ENCODE measurements around the gene RASA1. TPM values are rescaled to one million over a fixed set of nuclear protein-coding genes. Genes with fewer than 3 reads are reported as not detected.
A peak's percentile ranks its signal among the peaks of the same experiment; 100 is the strongest.
"Not testable (repeated sequence)": the region's sequence is repeated elsewhere in the genome, so short reads cannot be mapped to it uniquely, and the experiment has no call there.

RASA1 gene
- total RNA-seq, 1 donor, result 43.8 TPM

DNA sequence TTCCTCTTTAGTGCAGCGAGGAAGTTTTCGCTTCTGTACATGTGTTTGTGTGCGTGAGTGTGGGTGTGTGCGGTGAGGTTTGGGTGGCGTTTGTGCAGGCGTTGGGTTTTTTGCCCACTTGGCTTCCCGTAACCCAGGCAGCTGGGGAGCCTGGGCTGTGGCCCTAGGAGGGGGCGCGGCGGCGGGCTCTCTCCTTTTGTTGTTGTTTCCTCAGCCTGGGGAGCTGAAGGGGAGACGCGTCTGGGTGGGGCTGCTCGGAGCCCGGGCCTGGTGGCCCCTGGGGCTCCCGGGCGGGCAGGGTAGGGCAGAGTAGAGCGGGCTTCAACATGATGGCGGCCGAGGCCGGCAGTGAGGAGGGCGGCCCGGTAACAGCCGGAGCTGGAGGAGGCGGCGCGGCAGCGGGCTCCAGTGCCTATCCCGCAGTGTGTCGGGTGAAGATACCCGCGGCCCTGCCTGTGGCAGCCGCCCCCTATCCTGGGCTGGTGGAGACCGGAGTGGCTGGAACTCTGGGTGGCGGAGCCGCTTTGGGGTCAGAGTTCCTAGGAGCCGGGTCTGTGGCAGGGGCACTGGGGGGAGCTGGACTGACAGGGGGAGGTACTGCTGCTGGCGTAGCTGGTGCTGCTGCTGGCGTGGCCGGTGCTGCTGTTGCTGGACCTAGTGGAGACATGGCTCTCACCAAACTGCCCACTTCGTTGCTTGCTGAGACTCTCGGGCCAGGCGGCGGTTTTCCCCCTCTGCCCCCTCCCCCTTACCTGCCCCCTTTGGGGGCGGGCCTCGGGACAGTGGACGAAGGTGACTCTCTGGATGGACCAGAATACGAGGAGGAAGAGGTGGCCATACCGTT, 665 bp downstream of the RASA1 start:
- DNase-seq (ENCODE audit: insufficient read length, low spot score, missing footprints), result peak; percentile 90
- TF ChIP-seq, protein P1, sequence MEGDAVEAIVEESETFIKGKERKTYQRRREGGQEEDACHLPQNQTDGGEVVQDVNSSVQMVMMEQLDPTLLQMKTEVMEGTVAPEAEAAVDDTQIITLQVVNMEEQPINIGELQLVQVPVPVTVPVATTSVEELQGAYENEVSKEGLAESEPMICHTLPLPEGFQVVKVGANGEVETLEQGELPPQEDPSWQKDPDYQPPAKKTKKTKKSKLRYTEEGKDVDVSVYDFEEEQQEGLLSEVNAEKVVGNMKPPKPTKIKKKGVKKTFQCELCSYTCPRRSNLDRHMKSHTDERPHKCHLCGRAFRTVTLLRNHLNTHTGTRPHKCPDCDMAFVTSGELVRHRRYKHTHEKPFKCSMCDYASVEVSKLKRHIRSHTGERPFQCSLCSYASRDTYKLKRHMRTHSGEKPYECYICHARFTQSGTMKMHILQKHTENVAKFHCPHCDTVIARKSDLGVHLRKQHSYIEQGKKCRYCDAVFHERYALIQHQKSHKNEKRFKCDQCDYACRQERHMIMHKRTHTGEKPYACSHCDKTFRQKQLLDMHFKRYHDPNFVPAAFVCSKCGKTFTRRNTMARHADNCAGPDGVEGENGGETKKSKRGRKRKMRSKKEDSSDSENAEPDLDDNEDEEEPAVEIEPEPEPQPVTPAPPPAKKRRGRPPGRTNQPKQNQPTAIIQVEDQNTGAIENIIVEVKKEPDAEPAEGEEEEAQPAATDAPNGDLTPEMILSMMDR (IDR thresholded peaks at IDR 0.05; ENCODE audit: extremely low read depth, low read depth, low read length), result no peak
- Histone ChIP-seq H4K20me1 (ENCODE audit: insufficient read depth, low read length) (peaks cover 10% of the 10 kb centered on the region), H3K27me3 (ENCODE audit: insufficient read depth, low read length) (no peaks in the 10 kb centered on the region), H3K27ac (ENCODE audit: low read depth, low read length) (peak overlapping the region; percentile 76), H3K9me3 (ENCODE audit: low read depth, low read length) (no peaks in the 10 kb centered on the region), H3K36me3 (ENCODE audit: insufficient read depth, low read length) (peaks cover 10% of the 10 kb centered on the region), H3K4me2 (ENCODE audit: insufficient read depth, low read length) (peak overlapping the region; percentile 86), H2AFZ (ENCODE audit: low read length) (peak overlapping the region; percentile 84), H3K4me1 (ENCODE audit: insufficient read depth, low read length) (peaks cover 6% of the 10 kb centered on the region), H3K79me2 (ENCODE audit: insufficient read depth, low read length) (peaks cover 56% of the 10 kb centered on the region), H3K4me3 (ENCODE audit: insufficient read depth, low read length) (peak overlapping the region; percentile 92)

DNA sequence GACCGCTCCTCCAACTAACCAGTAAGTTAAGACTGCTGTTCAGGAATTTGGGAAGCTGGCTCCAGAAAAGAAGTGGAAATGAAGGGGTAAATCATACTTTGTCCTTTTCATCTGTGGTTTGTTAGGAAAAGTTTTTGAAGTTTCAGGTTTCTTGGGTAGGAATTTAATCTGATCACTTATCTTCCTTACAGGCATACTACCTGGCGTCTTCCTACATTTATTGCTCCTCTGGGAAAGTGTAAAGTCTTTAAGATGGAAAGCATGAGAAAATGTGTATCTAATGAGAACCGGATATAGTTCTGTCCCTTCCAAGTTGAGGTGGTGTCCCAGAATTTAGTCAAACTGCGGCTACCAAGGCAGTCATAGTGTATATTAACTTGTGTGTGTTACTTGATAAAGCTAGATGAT, 1.3 kb downstream of the RASA1 start:
- peak; percentile 76 for DNase-seq (ENCODE audit: insufficient read length, low spot score, missing footprints)
- Histone ChIP-seq H2AFZ (ENCODE audit: low read length) (peak overlapping the region; percentile 60), H3K27ac (ENCODE audit: low read depth, low read length) (peak overlapping the region; percentile 76)

DNA sequence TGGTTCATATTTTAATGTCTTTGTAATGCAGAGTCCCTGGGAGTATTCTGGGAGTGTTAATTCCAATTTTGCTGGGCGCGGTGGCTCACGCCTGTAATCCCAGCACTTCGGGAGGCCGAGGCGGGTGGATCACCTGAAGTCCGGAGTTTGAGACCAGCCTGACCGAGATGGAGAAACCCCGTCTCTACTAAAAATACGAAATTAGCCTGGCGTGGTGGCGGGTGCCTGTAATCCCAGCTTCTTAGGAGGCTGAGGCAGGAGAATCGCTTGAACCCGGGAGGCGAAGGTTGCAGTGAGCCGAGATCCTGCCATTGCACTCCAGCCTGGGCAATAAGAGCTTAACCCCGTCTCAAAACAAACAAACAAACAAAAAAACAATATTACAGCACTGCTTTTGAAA, 3.2 kb downstream of the RASA1 start:
- H3K4me1 ChIP-seq (ENCODE audit: insufficient read depth, low read length); DNase-seq (ENCODE audit: insufficient read length, low spot score, missing footprints); H3K4me3 ChIP-seq (ENCODE audit: insufficient read depth, low read length); H3K27me3 ChIP-seq (ENCODE audit: insufficient read depth, low read length); H3K36me3 ChIP-seq (ENCODE audit: insufficient read depth, low read length); H3K9me3 ChIP-seq (ENCODE audit: low read depth, low read length); H2AFZ ChIP-seq (ENCODE audit: low read length); H3K4me2 ChIP-seq (ENCODE audit: insufficient read depth, low read length); H3K27ac ChIP-seq (ENCODE audit: low read depth, low read length): not testable (repeated sequence)
- peaks cover 14% of the 10 kb centered on the region for H4K20me1 ChIP-seq (ENCODE audit: insufficient read depth, low read length)
- peaks cover 81% of the 10 kb centered on the region for H3K79me2 ChIP-seq (ENCODE audit: insufficient read depth, low read length)

More for the DNA sequence above, 1.3 kb downstream of the RASA1 start:
- Histone ChIP-seq H3K36me3 (ENCODE audit: insufficient read depth, low read length) (peaks cover 10% of the 10 kb centered on the region), H3K4me3 (ENCODE audit: insufficient read depth, low read length) (peak overlapping the region; percentile 92), H3K4me1 (ENCODE audit: insufficient read depth, low read length) (peaks cover 6% of the 10 kb centered on the region), H3K79me2 (ENCODE audit: insufficient read depth, low read length) (peaks cover 62% of the 10 kb centered on the region), H3K9me3 (ENCODE audit: low read depth, low read length) (no peaks in the 10 kb centered on the region), H3K27me3 (ENCODE audit: insufficient read depth, low read length) (no peaks in the 10 kb centered on the region), H4K20me1 (ENCODE audit: insufficient read depth, low read length) (peaks cover 10% of the 10 kb centered on the region), H3K4me2 (ENCODE audit: insufficient read depth, low read length) (peak overlapping the region; percentile 86)
- TF ChIP-seq, protein P1 (IDR thresholded peaks at IDR 0.05; ENCODE audit: extremely low read depth, low read depth, low read length), result no peak

DNA sequence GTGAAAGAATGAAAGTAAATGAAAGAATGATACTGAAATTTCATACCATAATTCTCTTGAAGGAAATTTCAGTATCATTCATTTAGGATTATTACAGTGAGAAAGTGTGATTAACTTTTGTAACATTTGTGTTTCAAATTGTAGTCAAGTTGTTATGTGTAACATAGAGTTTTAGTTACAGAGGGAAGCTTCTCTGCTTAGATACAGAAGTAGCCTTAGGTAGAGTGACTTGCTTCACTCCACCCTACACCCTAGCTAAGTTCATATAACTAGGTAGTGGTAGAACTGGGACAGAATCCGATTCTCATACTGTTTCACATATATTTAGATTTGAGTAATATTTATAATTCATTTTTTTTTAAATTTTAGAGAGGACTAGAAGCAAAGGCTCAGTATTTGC, 9.0 kb downstream of the RASA1 start:
- Histone ChIP-seq H3K27ac (ENCODE audit: low read depth, low read length) (no peak overlapping the region), H3K9me3 (ENCODE audit: low read depth, low read length) (no peaks in the 10 kb centered on the region), H4K20me1 (ENCODE audit: insufficient read depth, low read length) (peaks cover 17% of the 10 kb centered on the region), H3K4me2 (ENCODE audit: insufficient read depth, low read length) (no peak overlapping the region), H3K4me3 (ENCODE audit: insufficient read depth, low read length) (no peak overlapping the region), H2AFZ (ENCODE audit: low read length) (no peak overlapping the region), H3K79me2 (ENCODE audit: insufficient read depth, low read length) (peaks cover 100% of the 10 kb centered on the region), H3K27me3 (ENCODE audit: insufficient read depth, low read length) (no peaks in the 10 kb centered on the region), H3K4me1 (ENCODE audit: insufficient read depth, low read length) (peaks cover 16% of the 10 kb centered on the region), H3K36me3 (ENCODE audit: insufficient read depth, low read length) (peaks cover 14% of the 10 kb centered on the region)
- no peak for DNase-seq (ENCODE audit: insufficient read length, low spot score, missing footprints)
- TF ChIP-seq, protein P1 (IDR thresholded peaks at IDR 0.05; ENCODE audit: extremely low read depth, low read depth, low read length), result no peak
